Measurements from ENCODE around the gene PTGIS. TPM values are rescaled to one million over a fixed set of nuclear protein-coding genes. Genes with fewer than 3 reads are reported as not detected.

The PTGIS gene
- total RNA-seq, 1 experiment from 2014 or later = 26.9 TPM

- Histone ChIP-seq H3K9me3 (ENCODE audit: insufficient read depth, low read depth) (no peaks in the 10 kb centered on the region), H4K20me1 (ENCODE audit: insufficient read depth) (no peaks in the 10 kb centered on the region), H3K9me2 (ENCODE audit: insufficient read depth) (no peaks in the 10 kb centered on the region), H3K4me3 (no peak overlapping the region), H3K36me3 (ENCODE audit: low read depth) (0 out of 2 replicates have a peak, but pooled peaks cover 3% of the 10 kb centered on the region), H3F3A (ENCODE audit: insufficient read depth, low read depth) (peaks cover 50% of the 10 kb centered on the region; the same call in 1 of the 2 replicates), H3K4me2 (peak overlapping the region; percentile 81), H2AFZ (no peak overlapping the region), H3K27ac (peak overlapping the region; percentile 71), H3K4me1 (replicated peaks; ENCODE audit: insufficient read depth) (peaks cover 69% of the 10 kb centered on the region), H3K27me3 (ENCODE audit: insufficient read depth, low read depth) (no peaks in the 10 kb centered on the region), H3K79me2 (ENCODE audit: low read depth) (peaks cover 82% of the 10 kb centered on the region)
- TF ChIP-seq CTCF (conservative IDR thresholded peaks at IDR 0.05) = no peak
- TF ChIP-seq EZH2 (IDR thresholded peaks at IDR 0.05; ENCODE audit: low read depth) = no peak
- DNase-seq = no peak
- intact Hi-C loops (cut with micrococcal nuclease; ENCODE audit: unreplicated experiment) = loop anchor here (5.0 kb wide), 1 partner anchor 1199 kb away; no protein-coding TSS in a partner anchor
- BruUV-seq (replicated peaks) = no TSS peak
- CTCF ChIA-PET = no interaction called here
- POLR2A ChIA-PET (ENCODE audit: unreplicated experiment) = no interaction called here
Observed at GRCh38 chr20:49563015-49563980, 4.6 kb downstream of the PTGIS start.

- ChIA-PET POLR2A (ENCODE audit: unreplicated experiment) (interaction anchor here (0.6 kb wide), 1 partner anchor 21 kb away, joined by 3 read pairs; no protein-coding TSS in a partner anchor), CTCF (interaction anchor here (0.7 to 1.1 kb wide), 2 partner anchors 10 to 21 kb away, joined by 3 to 4 read pairs; no protein-coding TSS in a partner anchor)
- no peaks in the 10 kb centered on the region for H4K20me1 ChIP-seq (ENCODE audit: insufficient read depth)
- H3K4me2 ChIP-seq = peak overlapping the region; percentile 81
- H3K9me2 ChIP-seq (ENCODE audit: insufficient read depth) = no peaks in the 10 kb centered on the region
- peak overlapping the region; percentile 18; the same call in 1 of the 2 replicates for H2AFZ ChIP-seq
- 0 out of 2 replicates have a peak, but pooled peaks cover 3% of the 10 kb centered on the region for H3K36me3 ChIP-seq (ENCODE audit: low read depth)
- peaks cover 86% of the 10 kb centered on the region for H3K79me2 ChIP-seq (ENCODE audit: low read depth)
- peak; percentile 86 to 92 for DNase-seq
- no peaks in the 10 kb centered on the region for H3K9me3 ChIP-seq (ENCODE audit: insufficient read depth, low read depth)
- peaks cover 77% of the 10 kb centered on the region for H3K4me1 ChIP-seq (replicated peaks; ENCODE audit: insufficient read depth)
- H3K27ac ChIP-seq = peak overlapping the region; percentile 71
- peaks cover 50% of the 10 kb centered on the region; the same call in 1 of the 2 replicates for H3F3A ChIP-seq (ENCODE audit: insufficient read depth, low read depth)
- no TSS peak for BruUV-seq (replicated peaks)
- peak overlapping the region; percentile 22; the same call in 1 of the 2 replicates for H3K4me3 ChIP-seq
- intact Hi-C loops (cut with micrococcal nuclease; ENCODE audit: unreplicated experiment) = loop anchor here (1.0 to 5.0 kb wide), 2 partner anchors 21 to 1200 kb away; no protein-coding TSS in a partner anchor
- TF ChIP-seq CTCF (conservative IDR thresholded peaks at IDR 0.05) (no peak), EZH2 (IDR thresholded peaks at IDR 0.05; ENCODE audit: low read depth) (no peak)
- no peaks in the 10 kb centered on the region for H3K27me3 ChIP-seq (ENCODE audit: insufficient read depth, low read depth)
Observed at GRCh38 chr20:49562311-49563014, 5.5 kb downstream of the PTGIS start.

- POLR2A ChIA-PET (ENCODE audit: unreplicated experiment) = no interaction called here
- Histone ChIP-seq H3K79me2 (ENCODE audit: low read depth) (peaks cover 85% of the 10 kb centered on the region), H3K9me3 (ENCODE audit: insufficient read depth, low read depth) (no peaks in the 10 kb centered on the region), H3K9me2 (ENCODE audit: insufficient read depth) (no peaks in the 10 kb centered on the region), H2AFZ (peak overlapping the region; percentile 18; the same call in 1 of the 2 replicates), H3K27ac (peak overlapping the region; percentile 71), H4K20me1 (ENCODE audit: insufficient read depth) (no peaks in the 10 kb centered on the region), H3K27me3 (ENCODE audit: insufficient read depth, low read depth) (no peaks in the 10 kb centered on the region), H3K4me3 (peak overlapping the region; percentile 22; the same call in 1 of the 2 replicates), H3K36me3 (ENCODE audit: low read depth) (0 out of 2 replicates have a peak, but pooled peaks cover 3% of the 10 kb centered on the region), H3F3A (ENCODE audit: insufficient read depth, low read depth) (peaks cover 44% of the 10 kb centered on the region; the same call in 1 of the 2 replicates), H3K4me2 (peak overlapping the region; percentile 81), H3K4me1 (replicated peaks; ENCODE audit: insufficient read depth) (peaks cover 84% of the 10 kb centered on the region)
- intact Hi-C loops (cut with micrococcal nuclease; ENCODE audit: unreplicated experiment) = loop anchor here (1.0 to 5.0 kb wide), 2 partner anchors 21 to 1200 kb away; no protein-coding TSS in a partner anchor
- no TSS peak for BruUV-seq (replicated peaks)
- TF ChIP-seq CTCF (conservative IDR thresholded peaks at IDR 0.05) = no peak
- no peak for TF ChIP-seq EZH2 (IDR thresholded peaks at IDR 0.05; ENCODE audit: low read depth)
- DNase-seq = peak in 1 of 2 experiments; percentile 51
- CTCF ChIA-PET = interaction anchor here (0.7 to 1.1 kb wide), 2 partner anchors 10 to 20 kb away, joined by 3 to 4 read pairs; no protein-coding TSS in a partner anchor
Observed at GRCh38 chr20:49561806-49562205, 6.1 kb downstream of the PTGIS start.

All from PC-9 (cell line).